HCT116 (cell line): Measurements from ENCODE around the gene DAND5. TPM values are rescaled to one million over a fixed set of nuclear protein-coding genes. Genes with fewer than 3 reads are reported as not detected.

Source experiments
- ATAC-seq: fragments of 200-7000 bp; cut with Tn5 transposase; 2 replicates; pipeline ENCODE4 v1.9.1; 2020; ENCODE audit warnings: mild to moderate bottlenecking, moderate library complexity
- BruUV-seq: library from RNA; stranded (reverse); fragments of 400-500 nt; replicated peaks from 2 replicates; lab custom pipeline; 2021; lab: Mats Ljungman, UMichigan
- CTCF ChIA-PET: fragments of 300-600 bp; sonication (Branson Sonifier 250); formaldehyde crosslinking; loops from one replicate; lab custom pipeline; 2021; ENCODE audit warnings: antibody characterized with exemption; lab: Charles Lee
- POLR2A ChIA-PET: fragments of 300-600, 350-600 bp; sonication (Branson Sonifier 250); formaldehyde crosslinking; loops from one replicate; lab custom pipeline; 2021; ENCODE audit warnings: antibody characterized with exemption; lab: Charles Lee
- RAD21 ChIA-PET, 2 experiments: fragments of 300-600 bp; sonication (Branson Sonifier 250); formaldehyde crosslinking; loops; one replicate each; lab custom pipeline; 2023; ENCODE audit warnings: low total read pairs in 2 of 2; ENCODE audit not compliant: uncharacterized antibody in 2 of 2, unreplicated experiment in 2 of 2, low non-redundant PET in 1 of 2; lab: Charles Lee
- DNase-seq: peaks from one replicate; pipeline ENCODE4 v3.0.0-alpha.2; 2010; ENCODE audit warnings: low read depth, low spot score
- H2AFZ ChIP-seq: fragments of 200-600 bp; shearing (Covaris generic), sonication (generic); 2 replicates; pipeline ENCODE4 v1.6.1; 2017; ENCODE audit warnings: low read depth, mixed run types, mixed read lengths, antibody characterized with exemption, low read length; ENCODE audit not compliant: poor library complexity, severe bottlenecking
- H3K27ac ChIP-seq: 2 replicates; pipeline ENCODE4 v1.5.1; 2012; ENCODE audit warnings: low read depth, low read length
- H3K27me3 ChIP-seq: fragments of 200-600 bp; sonication (generic); 2 replicates; pipeline ENCODE4 v1.6.1; 2016; ENCODE audit warnings: mixed run types, low read length, mixed read lengths; ENCODE audit not compliant: insufficient read depth
- H3K36me3 ChIP-seq, 2 experiments: fragments of 200-500 bp in 1 of 2; fragments of 200-600 bp in 1 of 2; sonication (Bioruptor generic) in 1 of 2; sonication (generic) in 1 of 2; 2 replicates each; pipeline versions ENCODE4 v1.5.1 to v1.6.1; 2014 to 2016; ENCODE audit warnings: low read length in 2 of 2, inconsistent platforms in 1 of 2, mixed read lengths in 1 of 2, mixed run types in 1 of 2; ENCODE audit not compliant: insufficient read depth in 2 of 2, control insufficient read depth in 1 of 2
- H3K4me1 ChIP-seq, 2 experiments: fragments of 200-600 bp in 1 of 2; sonication (generic) in 1 of 2; 2 replicates each; pipeline versions ENCODE4 v1.5.1 to v1.6.1; 2012 to 2017; ENCODE audit warnings: low read length in 2 of 2, inconsistent platforms in 1 of 2, mild to moderate bottlenecking in 1 of 2, mixed read lengths in 1 of 2, mixed run types in 1 of 2, moderate library complexity in 1 of 2; ENCODE audit not compliant: insufficient read depth in 2 of 2, control insufficient read depth in 1 of 2
- H3K4me2 ChIP-seq: fragments of 200-600 bp; sonication (generic); 2 replicates; pipeline ENCODE4 v1.6.1; 2017; ENCODE audit warnings: mixed run types, low read length, mixed read lengths
- H3K4me3 ChIP-seq, 2 experiments: fragments of 200-600 bp in 1 of 2; sonication (generic) in 1 of 2; replicated peaks in 1 of 2; 2 replicates each; pipeline ENCODE4 v1.5.1; 2011 to 2016; ENCODE audit warnings: low read length in 2 of 2, control low read depth in 1 of 2, low read depth in 1 of 2, mild to moderate bottlenecking in 1 of 2, mixed read lengths in 1 of 2, mixed run types in 1 of 2
- H3K79me2 ChIP-seq: fragments of 200-600 bp; sonication (generic); 2 replicates; pipeline ENCODE4 v1.6.1; 2017; ENCODE audit warnings: mild to moderate bottlenecking, mixed run types, low read length, moderate library complexity, mixed read lengths; ENCODE audit not compliant: insufficient read depth
- H3K9ac ChIP-seq: fragments of 200-600 bp; sonication (generic); 2 replicates; pipeline ENCODE4 v1.6.1; 2016; ENCODE audit warnings: low read length, mixed read lengths
- H3K9me2 ChIP-seq: fragments of 200-600 bp; sonication (generic), shearing (Covaris generic); 2 replicates; pipeline ENCODE4 v1.6.1; 2017; ENCODE audit warnings: mixed run types, mild to moderate bottlenecking, moderate library complexity; ENCODE audit not compliant: insufficient read depth
- H3K9me3 ChIP-seq, 2 experiments: fragments of 200-500 bp in 1 of 2; fragments of 200-600 bp in 1 of 2; sonication (Bioruptor generic) in 1 of 2; sonication (generic) in 1 of 2; 2 replicates each; pipeline ENCODE4 v1.6.1; 2014 to 2017; ENCODE audit warnings: low read length in 2 of 2, mixed read lengths in 2 of 2, inconsistent platforms in 1 of 2, low read depth in 1 of 2, mild to moderate bottlenecking in 1 of 2, mixed run types in 1 of 2, moderate library complexity in 1 of 2; ENCODE audit not compliant: control insufficient read depth in 1 of 2, insufficient read depth in 1 of 2
- H4K20me1 ChIP-seq: fragments of 200-600 bp; sonication (generic), shearing (Covaris generic); 2 replicates; pipeline ENCODE4 v1.6.1; 2017; ENCODE audit warnings: mixed run types, mild to moderate bottlenecking, moderate library complexity; ENCODE audit not compliant: insufficient read depth
- ATF3 ChIP-seq: IDR thresholded peaks from 2 replicates; pipeline ENCODE4 v1.6.1; 2012
- CBX3 ChIP-seq: IDR thresholded peaks from 2 replicates; pipeline ENCODE4 v1.6.1; 2012; ENCODE audit warnings: low read depth
- CEBPB ChIP-seq: IDR thresholded peaks from 2 replicates; pipeline ENCODE4 v1.6.1; 2012; ENCODE audit warnings: low read depth
- EGR1 ChIP-seq: IDR thresholded peaks from 2 replicates; pipeline ENCODE4 v1.6.1; 2012; ENCODE audit warnings: low read depth
- ELF1 ChIP-seq: IDR thresholded peaks from 2 replicates; pipeline ENCODE4 v1.6.1; 2012; ENCODE audit warnings: low read depth, borderline replicate concordance
- EZH2phosphoT487 ChIP-seq: fragments of 200-600 bp; IDR thresholded peaks from 2 replicates; pipeline ENCODE4 v1.6.1; 2018; ENCODE audit warnings: antibody characterized with exemption, borderline replicate concordance
- JUND ChIP-seq: IDR thresholded peaks from 2 replicates; pipeline ENCODE4 v1.6.1; 2012
- MAX ChIP-seq: IDR thresholded peaks from 2 replicates; pipeline ENCODE4 v1.6.1; 2012
- POLR2A ChIP-seq: IDR thresholded peaks from 2 replicates; pipeline ENCODE4 v1.7.0; 2011; ENCODE audit warnings: borderline replicate concordance; ENCODE audit not compliant: insufficient read depth, insufficient read length; ENCODE audit errors: extremely low read depth
- POLR2AphosphoS5 ChIP-seq: IDR thresholded peaks from 2 replicates; pipeline ENCODE4 v1.6.1; 2011; ENCODE audit warnings: mild to moderate bottlenecking, low read depth, low read length, moderate library complexity
- RAD21 ChIP-seq: IDR thresholded peaks from 2 replicates; pipeline ENCODE4 v1.6.1; 2012; ENCODE audit warnings: low read depth, mild to moderate bottlenecking
- TCF7L2 ChIP-seq: IDR thresholded peaks from 2 replicates; pipeline ENCODE4 v1.7.0; 2011; ENCODE audit warnings: borderline replicate concordance, inconsistent platforms; ENCODE audit not compliant: insufficient read depth, insufficient read length; ENCODE audit errors: extremely low read depth
- YY1 ChIP-seq: IDR thresholded peaks from 2 replicates; pipeline ENCODE4 v1.6.1; 2011; ENCODE audit warnings: low read length, low read depth, moderate library complexity, mild to moderate bottlenecking; ENCODE audit not compliant: insufficient replicate concordance; ENCODE audit errors: extremely low read depth
- ZFX ChIP-seq: fragments of 450-650 bp; IDR thresholded peaks from 2 replicates; pipeline ENCODE4 v1.6.1; 2017
- ZNF274 ChIP-seq: fragments of 200-500 bp; sonication (Bioruptor generic); IDR thresholded peaks from 2 replicates; pipeline ENCODE4 v1.6.1; 2014; ENCODE audit warnings: mild to moderate bottlenecking, low read depth, low read length, inconsistent platforms
- intact Hi-C: fragments of 100-400 bp; cut with micrococcal nuclease; formaldehyde crosslinking; loops from 2 replicates; pipeline ENCODE4 v1.10.0; 2022
- total RNA-seq: library from RNA; stranded (reverse); gene quantifications from one replicate; pipeline ENCODE4 v1.2.1, GENCODE V29; 2021; ENCODE audit not compliant: unreplicated experiment

The DAND5 gene
- total RNA-seq, 1 experiment from 2014 or later: 0.25 TPM

- intact Hi-C loops: no loop called here
- peak; percentile 100 for TF ChIP-seq YY1
- TF ChIP-seq JUND: no peak
- peak; percentile 92 for TF ChIP-seq EGR1
- peak; percentile 98 for TF ChIP-seq POLR2AphosphoS5
- TF ChIP-seq CEBPB: no peak
- no peak for TF ChIP-seq CBX3
- peak; percentile 84 for TF ChIP-seq POLR2A
- TF ChIP-seq MAX: peak; percentile 92
- TF ChIP-seq RAD21: no peak
- no peak for TF ChIP-seq EZH2phosphoT487
- TF ChIP-seq ZFX: peak; percentile 78; the same call in 1 of the 2 replicates
- TF ChIP-seq ELF1: no peak
- TF ChIP-seq ATF3: no peak
- no peak for TF ChIP-seq TCF7L2
- TF ChIP-seq ZNF274: no peak
- H3K79me2 ChIP-seq: peaks cover 47% of the 10 kb centered on the region
- RAD21 ChIA-PET: no interaction called here
- peak; percentile 83 for DNase-seq
- peak within 1 kb of the TSS; percentile 51 for H2AFZ ChIP-seq
- BruUV-seq: TSS peak; percentile 72
- no peaks in the 10 kb centered on the region for H4K20me1 ChIP-seq
- no peaks in the 10 kb centered on the region for H3K27me3 ChIP-seq
- H3K9ac ChIP-seq: peak within 1 kb of the TSS; percentile 94
- peak within 1 kb of the TSS; percentile 98 for H3K4me2 ChIP-seq
- H3K36me3 ChIP-seq: peaks cover 18 to 26% of the 10 kb centered on the region in 2 experiments; a peak in 3 of 4 replicates
- peaks cover 14 to 35% of the 10 kb centered on the region in 2 experiments for H3K4me1 ChIP-seq
- CTCF ChIA-PET: interaction anchor here (0.7 kb wide), 1 partner anchor 32 kb away, joined by 3 read pairs; no protein-coding TSS in a partner anchor
- no peaks in the 10 kb centered on the region for H3K9me3 ChIP-seq
- ATAC-seq: peak; percentile 68
- POLR2A ChIA-PET: interaction anchor here (1.0 to 1.7 kb wide), 2 partner anchors 13 to 126 kb away, joined by 3 to 5 read pairs; no protein-coding TSS in a partner anchor
- H3K9me2 ChIP-seq: no peaks in the 10 kb centered on the region
- H3K4me3 ChIP-seq: peak within 1 kb of the TSS; percentile 74 to 99
- peak within 1 kb of the TSS; percentile 89 for H3K27ac ChIP-seq
Measured at GRCh38 chr19:12933287-12934072, 35.9 kb upstream of the DAND5 start, which contains the start of gene FARSA. TSS of gene FARSA (minus strand) at chr19:12933711. CDS start at chr19:12933696, 15 bp downstream.
